ENCODE measurements around the gene NAA38.

Gene NAA38

DNA sequence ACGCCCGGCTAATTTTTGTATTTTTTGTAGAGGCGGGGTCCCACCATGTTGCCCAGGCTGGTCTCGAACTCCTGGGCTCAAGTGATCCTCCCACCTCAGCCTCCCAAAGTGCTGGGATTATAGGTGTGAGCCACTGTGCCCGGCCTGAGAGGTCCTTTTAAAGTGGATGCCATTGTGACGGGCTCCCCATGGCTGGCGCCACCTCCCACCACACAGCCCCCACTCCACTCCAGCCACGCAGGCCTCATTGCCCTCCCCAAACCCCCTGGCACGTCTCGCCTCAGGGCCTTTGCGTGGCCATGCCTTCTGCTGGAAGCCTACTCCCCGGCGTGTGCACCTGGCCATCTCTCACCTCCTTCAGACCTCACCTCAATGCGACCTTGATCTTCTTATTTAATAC, 35.2 kb downstream of the NAA38 start:
- H3K4me1 ChIP-seq (ENCODE audit: low read depth, poor library complexity, severe bottlenecking) = no peaks in the 10 kb centered on the region
- no peak overlapping the region for H3K4me3 ChIP-seq (IDR thresholded peaks at IDR 0.05; ENCODE audit: insufficient read depth, low read depth, low read length)
- H3K79me2 ChIP-seq (ENCODE audit: insufficient read depth, low read depth) = no peaks in the 10 kb centered on the region
- H3K27ac ChIP-seq = no peak overlapping the region
- no peaks in the 10 kb centered on the region for H4K20me1 ChIP-seq (ENCODE audit: insufficient read depth)
- no peaks in the 10 kb centered on the region for H3K27me3 ChIP-seq (ENCODE audit: insufficient read depth, low read depth)
- H3K4me2 ChIP-seq = no peak overlapping the region
- H3K36me3 ChIP-seq (ENCODE audit: insufficient read depth) = no peaks in the 10 kb centered on the region
- TF ChIP-seq, protein P1, sequence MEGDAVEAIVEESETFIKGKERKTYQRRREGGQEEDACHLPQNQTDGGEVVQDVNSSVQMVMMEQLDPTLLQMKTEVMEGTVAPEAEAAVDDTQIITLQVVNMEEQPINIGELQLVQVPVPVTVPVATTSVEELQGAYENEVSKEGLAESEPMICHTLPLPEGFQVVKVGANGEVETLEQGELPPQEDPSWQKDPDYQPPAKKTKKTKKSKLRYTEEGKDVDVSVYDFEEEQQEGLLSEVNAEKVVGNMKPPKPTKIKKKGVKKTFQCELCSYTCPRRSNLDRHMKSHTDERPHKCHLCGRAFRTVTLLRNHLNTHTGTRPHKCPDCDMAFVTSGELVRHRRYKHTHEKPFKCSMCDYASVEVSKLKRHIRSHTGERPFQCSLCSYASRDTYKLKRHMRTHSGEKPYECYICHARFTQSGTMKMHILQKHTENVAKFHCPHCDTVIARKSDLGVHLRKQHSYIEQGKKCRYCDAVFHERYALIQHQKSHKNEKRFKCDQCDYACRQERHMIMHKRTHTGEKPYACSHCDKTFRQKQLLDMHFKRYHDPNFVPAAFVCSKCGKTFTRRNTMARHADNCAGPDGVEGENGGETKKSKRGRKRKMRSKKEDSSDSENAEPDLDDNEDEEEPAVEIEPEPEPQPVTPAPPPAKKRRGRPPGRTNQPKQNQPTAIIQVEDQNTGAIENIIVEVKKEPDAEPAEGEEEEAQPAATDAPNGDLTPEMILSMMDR (conservative IDR thresholded peaks at IDR 0.05; ENCODE audit: low read depth, low read length) = no peak
- no peak overlapping the region for H2AFZ ChIP-seq (ENCODE audit: low read depth)
- H3K9ac ChIP-seq = no peak overlapping the region

DNA sequence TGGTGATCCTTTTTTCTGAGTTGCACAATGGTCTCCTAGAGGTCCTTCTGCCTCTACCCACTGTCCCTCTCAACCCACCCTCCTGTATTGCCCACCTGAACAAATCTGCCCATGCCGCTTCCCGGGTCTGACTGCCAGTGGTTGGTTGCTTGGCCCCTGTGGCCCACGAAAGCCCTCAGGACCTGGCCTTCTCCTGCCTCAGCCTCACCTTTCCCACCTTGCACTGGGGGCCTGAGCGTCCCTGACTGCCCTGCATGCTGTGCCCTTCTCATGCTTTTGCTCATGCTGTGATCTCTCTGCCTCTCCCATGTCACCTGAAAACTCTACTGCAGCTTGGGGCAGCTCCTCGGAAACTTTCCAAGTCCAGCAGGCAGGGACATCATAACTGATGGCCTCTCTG, 37.1 kb downstream of the NAA38 start:
- Histone ChIP-seq H3K4me2 (no peak overlapping the region), H3K27me3 (ENCODE audit: insufficient read depth, low read depth) (no peaks in the 10 kb centered on the region)
- TF ChIP-seq, protein P1 (conservative IDR thresholded peaks at IDR 0.05; ENCODE audit: low read depth, low read length) = no peak

DNA sequence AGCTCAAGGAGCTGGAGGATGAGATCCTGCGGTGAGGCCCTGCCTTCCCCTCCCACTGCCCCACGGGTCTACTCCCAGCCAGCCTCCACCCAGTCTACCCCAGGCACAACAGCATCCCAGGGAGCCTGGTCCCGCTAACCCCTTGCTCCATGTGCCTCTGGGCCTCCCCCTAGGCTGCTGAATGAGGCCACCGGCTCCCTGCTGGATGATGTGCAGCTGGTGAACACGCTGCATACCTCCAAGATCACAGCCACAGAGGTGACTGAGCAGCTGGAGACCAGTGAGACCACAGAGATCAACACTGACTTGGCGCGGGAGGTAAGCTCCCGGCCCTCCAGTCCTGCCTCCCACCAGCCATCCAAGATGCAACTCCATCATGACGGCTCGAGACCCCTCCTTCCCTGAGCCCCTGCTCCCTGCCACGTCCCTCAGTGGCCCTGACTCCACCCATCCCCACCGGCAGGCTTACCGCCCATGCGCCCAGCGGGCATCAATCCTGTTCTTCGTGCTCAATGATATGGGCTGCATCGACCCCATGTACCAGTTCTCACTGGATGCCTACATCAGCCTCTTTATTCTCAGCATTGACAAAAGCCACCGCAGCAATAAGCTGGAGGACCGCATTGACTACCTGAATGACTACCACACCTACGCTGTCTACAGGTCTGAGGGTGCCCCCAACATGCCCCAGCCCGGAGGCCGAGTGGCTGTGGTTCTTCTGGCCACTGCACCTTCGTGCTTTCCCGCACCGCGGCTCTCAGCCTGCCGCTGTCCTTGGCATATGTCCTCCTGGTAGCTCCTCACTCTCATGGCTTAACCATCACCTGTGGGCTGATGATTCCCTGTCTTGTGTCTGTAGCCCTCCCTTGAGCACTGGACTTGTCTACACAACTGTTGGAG, 38.4 kb downstream of the NAA38 start:
- no peaks in the 10 kb centered on the region for H4K20me1 ChIP-seq (ENCODE audit: insufficient read depth)
- no peak overlapping the region for H3K4me3 ChIP-seq (IDR thresholded peaks at IDR 0.05; ENCODE audit: insufficient read depth, low read depth, low read length)
- no peaks in the 10 kb centered on the region for H3K36me3 ChIP-seq (ENCODE audit: insufficient read depth)
- H3K9ac ChIP-seq = no peak overlapping the region
- no peak overlapping the region for H2AFZ ChIP-seq (ENCODE audit: low read depth)
- no peak overlapping the region for H3K4me2 ChIP-seq
- H3K27me3 ChIP-seq (ENCODE audit: insufficient read depth, low read depth) = no peaks in the 10 kb centered on the region
- no peaks in the 10 kb centered on the region for H3K4me1 ChIP-seq (ENCODE audit: low read depth, poor library complexity, severe bottlenecking)
- H3K27ac ChIP-seq = no peak overlapping the region
- no peaks in the 10 kb centered on the region for H3K79me2 ChIP-seq (ENCODE audit: insufficient read depth, low read depth)
- TF ChIP-seq, protein P1 (conservative IDR thresholded peaks at IDR 0.05; ENCODE audit: low read depth, low read length) = no peak

More for the DNA sequence above, 37.1 kb downstream of the NAA38 start:
- H3K27ac ChIP-seq = no peak overlapping the region
- H3K79me2 ChIP-seq (ENCODE audit: insufficient read depth, low read depth) = no peaks in the 10 kb centered on the region
- H3K9ac ChIP-seq = no peak overlapping the region
- H4K20me1 ChIP-seq (ENCODE audit: insufficient read depth) = no peaks in the 10 kb centered on the region
- no peaks in the 10 kb centered on the region for H3K4me1 ChIP-seq (ENCODE audit: low read depth, poor library complexity, severe bottlenecking)
- H3K36me3 ChIP-seq (ENCODE audit: insufficient read depth) = no peaks in the 10 kb centered on the region
- no peak overlapping the region for H2AFZ ChIP-seq (ENCODE audit: low read depth)
- H3K4me3 ChIP-seq (IDR thresholded peaks at IDR 0.05; ENCODE audit: insufficient read depth, low read depth, low read length) = no peak overlapping the region

DNA sequence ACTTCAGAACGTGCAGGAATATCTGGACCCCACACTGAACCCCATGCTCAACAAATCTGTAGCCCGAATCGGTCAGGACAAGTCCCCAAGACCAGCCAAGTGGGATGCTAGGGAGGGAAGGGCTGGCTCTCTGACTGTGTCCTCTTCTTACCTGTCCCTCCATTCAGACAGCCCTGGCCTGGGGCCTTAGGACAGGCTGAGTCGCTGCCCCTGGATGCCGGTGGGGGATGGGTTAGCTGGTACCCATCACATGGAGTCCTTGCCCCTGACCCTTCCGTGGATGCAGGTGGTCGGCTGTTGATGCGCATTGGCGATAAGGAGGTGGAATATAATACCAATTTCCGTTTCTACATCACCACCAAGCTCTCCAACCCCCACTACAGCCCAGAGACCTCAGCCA, 39.3 kb downstream of the NAA38 start:
- no peak overlapping the region for H3K27ac ChIP-seq
- no peak overlapping the region for H3K4me2 ChIP-seq
- H3K36me3 ChIP-seq (ENCODE audit: insufficient read depth) = no peaks in the 10 kb centered on the region
- no peak overlapping the region for H3K9ac ChIP-seq
- no peaks in the 10 kb centered on the region for H3K79me2 ChIP-seq (ENCODE audit: insufficient read depth, low read depth)
- H3K4me3 ChIP-seq (IDR thresholded peaks at IDR 0.05; ENCODE audit: insufficient read depth, low read depth, low read length) = no peak overlapping the region
- no peaks in the 10 kb centered on the region for H4K20me1 ChIP-seq (ENCODE audit: insufficient read depth)
- no peaks in the 10 kb centered on the region for H3K27me3 ChIP-seq (ENCODE audit: insufficient read depth, low read depth)
- TF ChIP-seq, protein P1 (conservative IDR thresholded peaks at IDR 0.05; ENCODE audit: low read depth, low read length) = no peak
- H3K4me1 ChIP-seq (ENCODE audit: low read depth, poor library complexity, severe bottlenecking) = no peaks in the 10 kb centered on the region
- H2AFZ ChIP-seq (ENCODE audit: low read depth) = no peak overlapping the region
